Esophagus squamous epithelium (tissue), 5 donors: ENCODE measurements around the gene SPATS2L. TPM values are rescaled to one million over a fixed set of nuclear protein-coding genes. Genes with fewer than 3 reads are reported as not detected.

Source experiments
- DNase-seq: peaks from one replicate; lab custom pipeline; 2025; lab: John Stamatoyannopoulos, UW
- H3K27ac ChIP-seq, 4 donors: fragments of 200-600 bp; sonication (generic); one replicate each; pipeline ENCODE4 v1.5.1; 2016 to 2019; ENCODE audit warnings: mild to moderate bottlenecking in 1 of 4
- H3K27me3 ChIP-seq, 4 donors: fragments of 200-600 bp; sonication (generic); 1 replicate in 3 of 4; 2 replicates in 1 of 4; pipeline versions ENCODE4 v1.5.1 to v1.6.0; 2017 to 2021; ENCODE audit warnings: antibody characterized with exemption in 1 of 4
- H3K36me3 ChIP-seq, 3 donors: fragments of 200-600 bp; sonication (generic); one replicate each; pipeline ENCODE4 v1.5.1; 2016 to 2019
- H3K4me1 ChIP-seq, 3 donors: fragments of 200-600 bp; sonication (generic); one replicate each; pipeline ENCODE4 v1.5.1; 2017 to 2019
- H3K4me3 ChIP-seq, 4 donors: fragments of 200-600 bp; sonication (generic); 1 replicate in 3 of 4; 2 replicates in 1 of 4; pipeline ENCODE4 v1.5.1; 2016 to 2019; ENCODE audit warnings: mild to moderate bottlenecking in 2 of 4, moderate library complexity in 1 of 4
- H3K9me3 ChIP-seq, 3 donors: fragments of 200-600 bp; sonication (generic); one replicate each; pipeline ENCODE4 v1.5.1; 2016 to 2019
- POLR2A ChIP-seq, 4 donors: fragments of 450-650 bp; IDR thresholded peaks; one replicate each; pipeline ENCODE4 v1.6.1; 2017; ENCODE audit warnings: antibody characterized with exemption in 4 of 4, mild to moderate bottlenecking in 4 of 4, moderate library complexity in 3 of 4
- WGBS, 2 donors: methylation state at CpG; one replicate each; pipeline ENCODE4 v1.1.5; 2018; 5-methylcytosine and 5-hydroxymethylcytosine counted together
- intact Hi-C: fragments of 100-400 bp; cut with DNase I; formaldehyde crosslinking; loops from one replicate; pipeline ENCODE4 v1.15.0; 2022
- total RNA-seq, 4 donors: library from RNA; depleted of rRNA; stranded (reverse); fragments of >200 nt; gene quantifications; one replicate each; pipeline ENCODE4 v1.1.0, GENCODE V29; 2016
- TF ChIP-seq, protein P1 (sequence below), 6 experiments: fragments of 450-650 bp in 4 of 6; fragments of 200-600 bp in 2 of 6; sonication (generic) in 2 of 6; IDR thresholded peaks; one replicate each; pipeline ENCODE4 v1.5.1; 2016 to 2019; ENCODE audit warnings: antibody characterized with exemption in 6 of 6, mild to moderate bottlenecking in 4 of 6, moderate library complexity in 4 of 6
- donor health status: DM: yes; HTN: yes; CAD: no.

The SPATS2L gene
- total RNA-seq, 4 donors from 2014 or later: 53.2 to 91.9 (median 68.3) TPM

DNA sequence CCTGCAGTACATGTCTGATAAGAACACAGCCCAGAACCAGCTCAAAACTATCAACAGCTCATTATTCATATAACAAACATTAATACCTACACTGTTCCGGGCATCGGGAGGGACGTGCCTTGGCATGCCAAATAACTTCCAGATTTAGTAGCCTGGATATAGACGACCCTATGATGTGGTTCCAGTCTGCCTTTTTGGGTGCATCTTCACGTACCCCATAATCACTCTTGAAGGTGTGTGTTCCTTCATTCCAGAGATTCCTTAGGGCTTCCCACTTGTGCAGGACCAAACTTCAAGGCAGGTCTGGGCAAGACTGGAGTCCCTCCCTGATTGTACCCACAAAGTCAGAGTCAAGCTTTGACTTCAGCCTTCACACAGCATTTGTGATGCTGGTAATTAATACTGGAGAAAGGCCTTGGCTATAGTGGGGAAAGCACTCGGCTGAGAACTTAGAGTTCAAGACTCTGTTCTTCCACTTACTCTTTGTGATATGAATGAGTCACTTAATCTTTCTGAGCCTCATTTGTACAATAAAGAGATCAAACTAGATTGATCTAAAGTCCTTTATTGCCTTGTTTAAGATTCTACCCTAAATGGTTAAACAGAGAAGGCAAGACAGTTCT lies 27.7 kb upstream of the SPATS2L start:
- H3K9me3 ChIP-seq: no peaks in the 10 kb centered on the region
- H3K36me3 ChIP-seq: no peaks in the 10 kb centered on the region
- peak overlapping the region in 3 of 4 donors; percentile 1 to 64 (median 31) for H3K27ac ChIP-seq
- intact Hi-C loops: no loop called here
- 41 to 45% methylated on average over 6 of the region's 6 CpGs for WGBS, 2 donors
- DNase-seq: no peak
- H3K4me3 ChIP-seq: no peak overlapping the region
- no peak for TF ChIP-seq POLR2A (IDR thresholded peaks at IDR 0.05)
- TF ChIP-seq, protein P1, sequence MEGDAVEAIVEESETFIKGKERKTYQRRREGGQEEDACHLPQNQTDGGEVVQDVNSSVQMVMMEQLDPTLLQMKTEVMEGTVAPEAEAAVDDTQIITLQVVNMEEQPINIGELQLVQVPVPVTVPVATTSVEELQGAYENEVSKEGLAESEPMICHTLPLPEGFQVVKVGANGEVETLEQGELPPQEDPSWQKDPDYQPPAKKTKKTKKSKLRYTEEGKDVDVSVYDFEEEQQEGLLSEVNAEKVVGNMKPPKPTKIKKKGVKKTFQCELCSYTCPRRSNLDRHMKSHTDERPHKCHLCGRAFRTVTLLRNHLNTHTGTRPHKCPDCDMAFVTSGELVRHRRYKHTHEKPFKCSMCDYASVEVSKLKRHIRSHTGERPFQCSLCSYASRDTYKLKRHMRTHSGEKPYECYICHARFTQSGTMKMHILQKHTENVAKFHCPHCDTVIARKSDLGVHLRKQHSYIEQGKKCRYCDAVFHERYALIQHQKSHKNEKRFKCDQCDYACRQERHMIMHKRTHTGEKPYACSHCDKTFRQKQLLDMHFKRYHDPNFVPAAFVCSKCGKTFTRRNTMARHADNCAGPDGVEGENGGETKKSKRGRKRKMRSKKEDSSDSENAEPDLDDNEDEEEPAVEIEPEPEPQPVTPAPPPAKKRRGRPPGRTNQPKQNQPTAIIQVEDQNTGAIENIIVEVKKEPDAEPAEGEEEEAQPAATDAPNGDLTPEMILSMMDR (IDR thresholded peaks at IDR 0.05): no peak
- peaks cover 0 to 25% (median 5%) of the 10 kb centered on the region in 3 donors for H3K4me1 ChIP-seq
- peaks cover 0 to 2% (median 0%) of the 10 kb centered on the region in 4 donors for H3K27me3 ChIP-seq

DNA sequence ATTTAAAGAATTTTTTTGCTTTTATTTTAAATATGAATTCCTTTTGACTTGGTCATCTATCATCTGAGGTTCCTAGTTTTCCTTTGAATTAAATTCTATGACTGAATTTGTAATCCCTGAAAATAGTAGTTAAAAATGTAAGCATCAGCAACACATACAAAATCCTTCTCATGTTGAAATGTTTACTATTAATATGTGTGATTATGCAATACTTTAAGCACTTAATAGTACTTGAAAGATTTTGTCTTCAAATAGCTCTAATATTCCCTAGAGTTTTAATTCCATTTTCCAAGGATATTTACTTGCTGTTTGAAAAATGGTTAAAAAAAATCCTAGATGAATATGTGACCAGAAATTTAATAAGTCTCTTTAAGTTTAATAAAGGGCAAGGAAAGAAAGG lies 26.6 kb upstream of the SPATS2L start:
- H3K36me3 ChIP-seq: no peaks in the 10 kb centered on the region
- H3K4me1 ChIP-seq: peaks cover 0 to 25% (median 5%) of the 10 kb centered on the region in 3 donors
- peaks cover 0 to 2% (median 0%) of the 10 kb centered on the region in 4 donors for H3K27me3 ChIP-seq
- TF ChIP-seq, protein P1 (IDR thresholded peaks at IDR 0.05): no peak
- TF ChIP-seq POLR2A (IDR thresholded peaks at IDR 0.05): no peak
- no peak overlapping the region for H3K27ac ChIP-seq
- intact Hi-C loops: no loop called here
- H3K4me3 ChIP-seq: no peak overlapping the region
- H3K9me3 ChIP-seq: no peaks in the 10 kb centered on the region
- no peak for DNase-seq

- 81 to 88% methylated on average over 1 of the region's 1 CpG for WGBS, 2 donors
- peaks cover 0 to 13% (median 0%) of the 10 kb centered on the region in 3 donors for H3K4me1 ChIP-seq
- TF ChIP-seq, protein P1 (IDR thresholded peaks at IDR 0.05): no peak
- no peak for TF ChIP-seq POLR2A (IDR thresholded peaks at IDR 0.05)
- H3K27ac ChIP-seq: no peak overlapping the region
- no peak overlapping the region for H3K4me3 ChIP-seq
- no peaks in the 10 kb centered on the region for H3K9me3 ChIP-seq
- no peaks in the 10 kb centered on the region for H3K36me3 ChIP-seq
- H3K27me3 ChIP-seq: peaks cover 0 to 2% (median 0%) of the 10 kb centered on the region in 4 donors
- no peak for DNase-seq
- intact Hi-C loops: no loop called here
These were observed 19.9 kb upstream of the SPATS2L start for GRCh38 chr2:200286578-200286977.

DNA sequence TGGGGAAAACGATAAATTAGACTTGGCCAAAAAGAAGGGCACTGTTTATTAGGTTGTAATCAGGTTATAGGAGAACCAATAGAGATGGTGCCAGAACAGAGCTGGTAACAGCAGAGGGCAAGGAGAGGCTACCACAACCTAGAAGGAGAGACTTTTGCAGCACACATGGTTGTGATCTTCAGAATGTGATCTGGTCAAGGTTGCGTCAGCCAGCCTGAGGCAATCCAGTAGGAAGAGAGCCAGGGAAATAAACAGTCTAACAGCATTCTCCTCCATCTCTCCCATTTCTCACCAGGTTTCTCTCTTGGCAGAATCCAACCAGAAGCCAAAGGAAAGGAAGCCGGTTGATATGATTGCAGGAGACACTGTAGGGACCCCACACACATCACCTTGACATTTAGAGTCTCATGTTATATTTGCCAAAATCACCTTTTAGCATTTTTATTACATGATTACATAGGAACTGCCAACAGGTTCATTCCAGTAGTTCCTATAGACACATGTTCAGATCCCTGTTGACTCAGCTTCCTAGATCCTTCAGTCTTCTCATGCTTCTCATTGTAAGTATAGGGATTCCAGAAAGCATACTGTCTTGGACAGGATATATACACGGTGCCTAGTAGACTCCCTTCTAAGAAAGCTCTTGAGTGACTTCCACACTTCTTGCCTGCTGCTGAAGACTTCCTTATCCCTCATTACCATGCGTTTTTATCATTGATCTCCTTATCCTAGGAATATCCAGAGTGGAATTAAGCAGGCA lies 17.6 kb upstream of the SPATS2L start:
- TF ChIP-seq POLR2A (IDR thresholded peaks at IDR 0.05): no peak
- TF ChIP-seq, protein P1 (IDR thresholded peaks at IDR 0.05): no peak
- peaks cover 0 to 13% (median 0%) of the 10 kb centered on the region in 3 donors for H3K4me1 ChIP-seq
- intact Hi-C loops: no loop called here
- no peaks in the 10 kb centered on the region for H3K36me3 ChIP-seq
- no peak overlapping the region for H3K27ac ChIP-seq
- H3K27me3 ChIP-seq: no peaks in the 10 kb centered on the region
- WGBS, 2 donors: 38 to 52% methylated on average over 5 of the region's 5 CpGs
- no peak overlapping the region for H3K4me3 ChIP-seq
- DNase-seq: no peak
- H3K9me3 ChIP-seq: no peaks in the 10 kb centered on the region

- DNase-seq: no peak
- peaks cover 0 to 20% (median 4%) of the 10 kb centered on the region in 3 donors for H3K4me1 ChIP-seq
- no peaks in the 10 kb centered on the region for H3K9me3 ChIP-seq
- no peaks in the 10 kb centered on the region for H3K36me3 ChIP-seq
- TF ChIP-seq, protein P1 (IDR thresholded peaks at IDR 0.05): no peak
- TF ChIP-seq POLR2A (IDR thresholded peaks at IDR 0.05): no peak
- no peaks in the 10 kb centered on the region for H3K27me3 ChIP-seq
- H3K27ac ChIP-seq: no peak overlapping the region
- 79 to 95% methylated on average over 1 of the region's 1 CpG for WGBS, 2 donors
- intact Hi-C loops: no loop called here
- H3K4me3 ChIP-seq: no peak overlapping the region
These were observed 10.4 kb upstream of the SPATS2L start for GRCh38 chr2:200296118-200296517.
